BLaER1 treated with 17β-estradiol and CSF1 and Interleukin-3, amounts not matched to agents 10 nM and 100 nM (cell line): Measurements from ENCODE around the gene ABHD12.

Source experiments
- H3K27ac ChIP-seq, 11 experiments: shearing (Covaris generic); formaldehyde crosslinking; 2 replicates each; pipeline ENCODE4 v1.8.1; 2022
- H3K27me3 ChIP-seq, 11 experiments: shearing (Covaris generic); formaldehyde crosslinking; 2 replicates each; pipeline ENCODE4 v1.8.1; 2022
- H3K36me3 ChIP-seq, 11 experiments: shearing (Covaris generic); formaldehyde crosslinking; 2 replicates each; pipeline ENCODE4 v1.8.1; 2022
- H3K4me1 ChIP-seq, 10 experiments: shearing (Covaris generic); formaldehyde crosslinking; 2 replicates each; pipeline ENCODE4 v1.8.1; 2022
- H3K4me2 ChIP-seq, 11 experiments: shearing (Covaris generic); formaldehyde crosslinking; 2 replicates each; pipeline ENCODE4 v1.8.1; 2022
- H3K4me3 ChIP-seq, 10 experiments: shearing (Covaris generic); formaldehyde crosslinking; 2 replicates each; pipeline ENCODE4 v1.8.1; 2022
- H3K9ac ChIP-seq, 11 experiments: shearing (Covaris generic); formaldehyde crosslinking; 2 replicates each; pipeline ENCODE4 v1.8.1; 2022
- H3K9me3 ChIP-seq, 11 experiments: shearing (Covaris generic); formaldehyde crosslinking; replicated peaks in 1 of 11; 2 replicates each; pipeline ENCODE4 v1.8.1; 2022
- H4K20me1 ChIP-seq, 11 experiments: shearing (Covaris generic); formaldehyde crosslinking; 2 replicates each; pipeline ENCODE4 v1.8.1; 2022
- Cebpa-rat ChIP-seq, 11 experiments: shearing (Covaris generic); IDR thresholded peaks; 2 replicates each; pipeline ENCODE4 v1.8.1; 2022

Gene ABHD12

DNA sequence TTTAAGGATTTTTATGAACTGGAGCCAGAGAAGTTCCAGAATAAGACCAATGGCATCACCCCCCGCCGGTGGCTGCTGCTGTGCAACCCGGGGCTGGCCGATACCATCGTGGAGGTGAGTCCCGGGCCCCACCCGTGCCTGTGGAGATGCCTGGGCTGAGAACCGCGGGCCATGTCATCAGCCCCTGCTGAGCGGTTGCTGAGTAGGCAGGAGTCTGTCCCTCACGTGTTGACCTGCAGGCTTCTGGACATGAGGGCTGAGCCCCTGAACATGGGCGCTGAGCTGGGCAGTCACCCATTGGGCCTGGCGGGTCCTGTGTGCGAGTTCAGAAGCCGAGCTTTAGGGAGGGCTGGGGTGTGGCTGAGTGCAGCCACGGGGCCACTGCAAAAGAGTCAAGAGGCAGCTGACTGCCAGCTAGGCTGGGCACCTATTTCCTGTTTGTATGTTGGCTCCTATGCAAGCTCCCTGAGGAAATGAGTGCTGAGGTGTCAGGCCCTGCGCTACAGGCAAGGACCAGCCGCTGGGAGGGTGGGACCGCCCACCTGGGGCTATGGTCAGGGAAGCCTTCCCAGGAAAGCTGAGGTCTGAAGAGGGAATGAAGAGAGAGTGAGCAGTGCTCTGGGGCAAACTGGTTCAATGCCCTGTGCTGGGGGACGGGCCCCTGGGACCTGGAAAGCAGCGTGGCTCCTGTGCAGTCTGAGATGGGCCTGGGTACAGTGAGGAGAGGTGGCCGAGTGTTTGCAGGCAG, 108.4 kb downstream of the ABHD12 start:
- H3K9me3 ChIP-seq = no peaks in the 10 kb centered on the region
- peaks cover 30 to 64% (median 51%) of the 10 kb centered on the region in 10 experiments for H3K4me1 ChIP-seq
- peak overlapping the region in 1 of 10 experiments; percentile 36; a peak in 1 of 20 replicates for H3K4me3 ChIP-seq
- 0 out of 22 replicates have a peak, but pooled peaks cover 0 to 5% (median 0%) of the 10 kb centered on the region in 11 experiments for H3K27me3 ChIP-seq
- H3K4me2 ChIP-seq = peak overlapping the region; percentile 68 to 90 (median 87)
- peak overlapping the region in 3 of 11 experiments; percentile 17 to 34 (median 33); a peak in 5 of 22 replicates for H3K9ac ChIP-seq
- TF ChIP-seq Cebpa-rat (IDR thresholded peaks at IDR 0.05) = no peak
- H3K36me3 ChIP-seq = peaks cover 65 to 100% (median 85%) of the 10 kb centered on the region in 11 experiments
- H4K20me1 ChIP-seq = peaks cover 0 to 98% (median 89%) of the 10 kb centered on the region in 11 experiments; a peak in 20 of 22 replicates
- peak overlapping the region in 5 of 11 experiments; percentile 20 to 58 (median 32); a peak in 6 of 22 replicates for H3K27ac ChIP-seq

DNA sequence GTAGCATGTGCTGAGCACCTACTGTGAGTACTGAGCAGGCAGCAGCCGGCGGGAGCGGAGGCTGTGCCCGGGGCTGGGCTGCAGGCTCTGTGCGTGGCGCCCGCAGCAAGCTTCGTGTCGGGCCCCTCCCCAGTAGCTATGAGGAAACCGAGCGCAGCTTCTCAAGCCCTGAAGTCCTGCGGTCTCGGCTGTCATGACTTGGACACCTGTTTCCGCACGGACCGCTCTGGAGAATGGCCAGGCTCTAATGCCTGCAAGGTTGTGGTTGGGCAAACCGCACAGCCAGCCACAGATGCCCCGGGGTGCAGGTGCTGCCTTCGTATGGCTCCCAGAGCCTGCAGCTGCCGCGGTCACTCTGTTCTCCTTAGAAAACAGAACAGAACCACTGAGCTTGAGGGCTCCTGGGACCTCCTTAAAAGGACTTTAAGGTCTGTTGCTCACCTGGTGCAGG, 109.1 kb downstream of the ABHD12 start:
- Histone ChIP-seq H3K4me2 (peak overlapping the region; percentile 68 to 90 (median 87)), H3K9ac (peak overlapping the region in 7 of 11 experiments; percentile 13 to 48 (median 21); a peak in 7 of 22 replicates), H3K9me3 (no peaks in the 10 kb centered on the region), H3K27me3 (0 out of 22 replicates have a peak, but pooled peaks cover 0 to 5% (median 0%) of the 10 kb centered on the region in 11 experiments), H3K36me3 (peaks cover 65 to 100% (median 85%) of the 10 kb centered on the region in 11 experiments), H3K4me3 (peak overlapping the region in 1 of 10 experiments; percentile 36; a peak in 2 of 20 replicates), H3K27ac (peak overlapping the region in 5 of 11 experiments; percentile 3 to 73 (median 54); a peak in 10 of 22 replicates), H4K20me1 (peaks cover 3 to 98% (median 91%) of the 10 kb centered on the region in 11 experiments; a peak in 20 of 22 replicates), H3K4me1 (peaks cover 30 to 64% (median 48%) of the 10 kb centered on the region in 10 experiments)
- peak in 2 of 11 experiments; percentile 19 to 34; a peak in 2 of 22 replicates for TF ChIP-seq Cebpa-rat (IDR thresholded peaks at IDR 0.05)

DNA sequence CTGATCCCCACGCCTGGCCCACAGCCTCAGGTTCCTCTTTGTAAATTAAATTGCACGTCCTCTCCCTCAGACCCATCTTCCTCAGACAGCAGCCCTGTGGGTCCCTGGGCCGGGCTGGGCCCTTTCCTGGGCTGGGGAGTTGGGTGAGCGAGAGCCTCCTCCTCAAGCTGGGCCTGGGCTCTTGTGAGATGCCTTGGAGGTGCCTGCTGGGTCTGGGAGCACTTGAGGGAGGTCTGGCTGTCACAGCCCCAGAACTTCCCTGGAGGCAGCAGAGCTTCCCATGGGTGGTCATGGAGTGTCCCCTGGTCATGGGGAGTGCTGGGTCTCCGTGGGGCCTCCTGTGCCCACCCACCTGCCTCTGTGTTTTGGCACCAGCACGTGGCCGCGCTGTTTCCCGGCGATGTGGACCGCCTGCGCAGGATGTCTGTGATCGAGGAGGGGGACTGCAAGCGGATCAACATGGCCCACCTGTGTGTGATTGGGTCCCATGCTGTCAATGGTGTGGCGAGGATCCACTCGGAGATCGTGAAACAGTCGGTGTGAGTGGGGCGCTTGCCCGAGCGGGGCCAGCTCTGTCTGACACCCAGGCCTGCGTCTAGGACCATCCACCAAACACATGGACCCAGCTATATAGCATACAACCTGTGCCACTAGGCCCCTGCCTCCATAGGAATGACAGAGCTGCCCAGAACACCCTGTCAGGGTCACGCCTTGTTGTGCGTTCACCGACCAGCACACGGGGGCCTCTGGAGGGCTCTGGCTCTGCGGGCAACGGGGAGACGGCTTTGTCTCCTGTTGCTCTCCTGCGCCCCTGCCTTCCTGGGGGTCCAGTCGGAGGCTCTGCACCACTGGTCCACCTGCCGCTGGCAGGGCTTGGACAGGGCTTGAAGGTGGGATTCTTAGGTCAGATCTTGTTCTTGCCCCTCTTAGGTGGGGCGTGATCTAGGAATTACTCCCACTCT, 109.8 kb downstream of the ABHD12 start:
- Histone ChIP-seq H3K4me1 (peaks cover 30 to 63% (median 44%) of the 10 kb centered on the region in 10 experiments), H4K20me1 (peaks cover 3 to 98% (median 86%) of the 10 kb centered on the region in 11 experiments; a peak in 20 of 22 replicates), H3K36me3 (peaks cover 65 to 100% (median 85%) of the 10 kb centered on the region in 11 experiments), H3K27ac (peak overlapping the region in 5 of 11 experiments; percentile 3 to 73 (median 54); a peak in 10 of 22 replicates), H3K4me2 (peak overlapping the region; percentile 68 to 90 (median 87)), H3K9me3 (no peaks in the 10 kb centered on the region), H3K27me3 (0 out of 22 replicates have a peak, but pooled peaks cover 0 to 5% (median 0%) of the 10 kb centered on the region in 11 experiments), H3K4me3 (peak overlapping the region in 1 of 10 experiments; percentile 36; a peak in 1 of 20 replicates), H3K9ac (peak overlapping the region in 7 of 11 experiments; percentile 11 to 48 (median 21); a peak in 8 of 22 replicates)
- TF ChIP-seq Cebpa-rat (IDR thresholded peaks at IDR 0.05) = no peak

DNA sequence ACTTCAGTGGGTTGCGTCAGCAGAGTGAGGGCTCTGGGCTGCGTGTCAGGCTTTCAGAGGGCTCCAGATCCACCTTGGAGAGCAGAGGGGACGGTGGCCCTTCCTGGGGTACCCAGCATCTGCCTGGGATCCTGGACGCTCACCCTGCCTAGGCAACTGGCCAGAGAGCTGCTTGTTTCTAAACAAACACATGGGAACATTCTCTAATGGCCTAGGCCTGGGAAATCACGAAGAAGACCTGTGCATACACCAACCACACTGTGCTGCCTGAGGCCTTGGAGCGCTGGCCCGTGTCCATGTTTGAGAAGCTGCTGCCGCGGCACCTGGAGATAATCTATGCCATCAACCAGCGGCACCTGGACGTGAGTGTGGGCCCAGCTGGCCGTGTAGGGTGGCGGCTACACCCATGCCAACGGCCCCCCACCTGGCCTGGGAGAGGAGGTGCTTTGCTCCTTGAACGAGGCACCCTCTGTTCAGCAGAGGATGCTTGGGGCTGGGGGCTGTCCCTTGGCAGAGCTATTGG, 110.5 kb downstream of the ABHD12 start:
- H3K9me3 ChIP-seq = no peaks in the 10 kb centered on the region
- no peak overlapping the region for H3K4me3 ChIP-seq
- peak overlapping the region in 2 of 11 experiments; percentile 51 to 54; a peak in 5 of 22 replicates for H3K27ac ChIP-seq
- 0 out of 22 replicates have a peak, but pooled peaks cover 0 to 5% (median 0%) of the 10 kb centered on the region in 11 experiments for H3K27me3 ChIP-seq
- H3K4me2 ChIP-seq = peak overlapping the region; percentile 68 to 90 (median 87); a peak in 19 of 22 replicates
- peaks cover 3 to 98% (median 84%) of the 10 kb centered on the region in 11 experiments; a peak in 20 of 22 replicates for H4K20me1 ChIP-seq
- no peak for TF ChIP-seq Cebpa-rat (IDR thresholded peaks at IDR 0.05)
- peak overlapping the region in 3 of 11 experiments; percentile 21 to 44 (median 26); a peak in 1 of 22 replicates for H3K9ac ChIP-seq
- peaks cover 30 to 57% (median 41%) of the 10 kb centered on the region in 10 experiments for H3K4me1 ChIP-seq
- H3K36me3 ChIP-seq = peaks cover 64 to 100% (median 85%) of the 10 kb centered on the region in 11 experiments

DNA sequence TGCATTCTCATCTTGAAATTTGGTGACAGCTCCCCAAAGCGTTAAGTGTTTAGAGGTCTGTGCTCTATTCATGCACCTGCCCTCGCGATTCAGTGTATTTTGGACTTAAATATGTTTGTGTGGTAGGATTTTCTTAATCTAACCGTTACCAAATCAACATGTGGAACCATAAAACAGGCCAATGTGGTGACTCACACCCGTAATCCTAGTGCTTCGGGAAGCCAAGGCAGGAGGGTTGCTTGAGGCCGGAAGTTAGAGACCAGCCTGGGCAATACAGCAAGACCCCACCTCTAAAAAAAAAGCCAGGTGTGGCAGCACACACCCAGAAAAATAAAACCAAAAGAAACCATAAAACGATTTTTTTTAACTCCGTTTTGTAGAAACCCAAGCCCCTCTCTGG, 111.2 kb downstream of the ABHD12 start:
- peaks cover 64 to 100% (median 85%) of the 10 kb centered on the region in 11 experiments for H3K36me3 ChIP-seq
- 0 out of 22 replicates have a peak, but pooled peaks cover 0 to 5% (median 0%) of the 10 kb centered on the region in 11 experiments for H3K27me3 ChIP-seq
- H3K9ac ChIP-seq = no peak overlapping the region
- no peak overlapping the region for H3K4me3 ChIP-seq
- TF ChIP-seq Cebpa-rat (IDR thresholded peaks at IDR 0.05) = no peak
- H3K27ac ChIP-seq = no peak overlapping the region
- H3K9me3 ChIP-seq = no peaks in the 10 kb centered on the region
- H3K4me2 ChIP-seq = peak overlapping the region in 8 of 11 experiments; percentile 78 to 90 (median 87); a peak in 16 of 22 replicates
- H3K4me1 ChIP-seq = peaks cover 30 to 53% (median 41%) of the 10 kb centered on the region in 10 experiments
- H4K20me1 ChIP-seq = peaks cover 3 to 100% (median 83%) of the 10 kb centered on the region in 11 experiments; a peak in 20 of 22 replicates

DNA sequence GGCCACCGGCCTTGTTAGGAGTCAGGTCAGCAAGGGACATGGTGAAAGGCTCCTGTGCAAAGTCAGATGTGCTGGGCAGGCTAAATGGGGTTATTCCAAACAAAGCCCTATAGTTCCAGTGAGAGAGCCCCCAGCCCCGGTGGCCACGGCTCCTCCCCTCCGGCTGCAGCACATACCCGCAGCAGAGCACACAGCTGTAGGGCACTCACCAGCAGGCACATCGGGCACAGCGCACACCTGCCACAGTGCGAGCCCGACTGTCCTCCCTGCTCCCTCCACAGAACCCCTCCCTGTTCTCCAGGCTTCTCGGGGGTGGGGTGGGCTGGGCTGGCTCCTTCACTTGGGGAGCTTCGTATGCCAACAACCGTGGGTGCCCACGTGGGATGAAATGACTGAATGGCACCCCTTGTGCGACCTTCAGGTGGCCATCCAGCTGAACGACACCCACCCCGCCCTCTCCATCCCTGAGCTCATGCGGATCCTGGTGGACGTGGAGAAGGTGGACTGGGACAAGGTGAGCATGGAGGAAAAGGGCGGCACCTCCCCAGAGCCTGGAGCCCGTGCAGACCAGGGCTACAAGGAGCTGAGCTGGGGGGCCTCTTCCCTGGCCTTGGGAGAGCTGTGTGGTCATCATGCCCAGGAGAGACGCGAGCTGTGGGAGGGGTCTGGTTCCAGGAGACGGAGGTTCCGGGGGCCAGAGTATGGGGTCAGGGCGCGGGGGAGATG, 111.8 kb downstream of the ABHD12 start:
- 0 out of 22 replicates have a peak, but pooled peaks cover 0 to 5% (median 0%) of the 10 kb centered on the region in 11 experiments for H3K27me3 ChIP-seq
- no peaks in the 10 kb centered on the region for H3K9me3 ChIP-seq
- peaks cover 64 to 100% (median 85%) of the 10 kb centered on the region in 11 experiments for H3K36me3 ChIP-seq
- H3K4me1 ChIP-seq = peaks cover 30 to 47% (median 41%) of the 10 kb centered on the region in 10 experiments
- H4K20me1 ChIP-seq = peaks cover 3 to 100% (median 81%) of the 10 kb centered on the region in 11 experiments; a peak in 20 of 22 replicates
- no peak overlapping the region for H3K9ac ChIP-seq
- H3K4me3 ChIP-seq = no peak overlapping the region
- no peak for TF ChIP-seq Cebpa-rat (IDR thresholded peaks at IDR 0.05)
- no peak overlapping the region for H3K27ac ChIP-seq
- H3K4me2 ChIP-seq = no peak overlapping the region

DNA sequence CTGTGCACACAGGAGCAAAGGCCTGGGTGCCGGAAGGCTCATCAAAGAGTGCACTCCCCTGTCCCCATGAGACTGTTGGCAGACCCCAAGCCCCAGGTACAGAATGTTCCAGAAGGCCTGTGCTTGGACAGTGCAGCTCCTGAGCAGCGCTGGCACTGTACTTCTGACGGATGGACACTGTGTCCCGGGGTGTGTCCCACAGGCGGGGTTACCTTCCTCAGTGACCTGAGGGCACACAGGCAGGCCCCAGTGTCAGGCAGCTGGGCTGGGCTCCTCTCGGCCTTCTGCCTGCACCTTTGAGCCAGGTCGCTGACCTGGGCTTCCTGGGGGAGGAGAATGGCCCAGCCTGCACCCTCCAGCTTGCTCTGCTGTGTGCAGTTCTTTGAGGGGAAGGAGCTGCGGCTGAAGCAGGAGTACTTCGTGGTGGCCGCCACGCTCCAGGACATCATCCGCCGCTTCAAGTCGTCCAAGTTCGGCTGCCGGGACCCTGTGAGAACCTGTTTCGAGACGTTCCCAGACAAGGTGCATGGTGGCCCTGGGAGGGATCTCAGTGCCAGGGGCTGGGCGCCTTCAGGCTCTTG, 112.6 kb downstream of the ABHD12 start:
- 0 out of 22 replicates have a peak, but pooled peaks cover 0 to 5% (median 0%) of the 10 kb centered on the region in 11 experiments for H3K27me3 ChIP-seq
- peaks cover 65 to 100% (median 86%) of the 10 kb centered on the region in 11 experiments for H3K36me3 ChIP-seq
- H3K9me3 ChIP-seq = no peaks in the 10 kb centered on the region
- no peak overlapping the region for H3K4me3 ChIP-seq
- H3K4me2 ChIP-seq = no peak overlapping the region
- peaks cover 3 to 100% (median 79%) of the 10 kb centered on the region in 11 experiments; a peak in 20 of 22 replicates for H4K20me1 ChIP-seq
- H3K9ac ChIP-seq = no peak overlapping the region
- peaks cover 30 to 39% (median 36%) of the 10 kb centered on the region in 10 experiments for H3K4me1 ChIP-seq
- no peak for TF ChIP-seq Cebpa-rat (IDR thresholded peaks at IDR 0.05)
- no peak overlapping the region for H3K27ac ChIP-seq
